Subcutaneous adipose tissue (tissue), 4 donors: ENCODE measurements around the gene MAP4K3. TPM values are rescaled to one million over a fixed set of nuclear protein-coding genes. Genes with fewer than 3 reads are reported as not detected.

Experiments
- total RNA-seq, 4 donors: library from RNA; depleted of rRNA; stranded (reverse); fragments of >200 nt; gene quantifications; one replicate each; pipeline ENCODE4 v1.1.0, GENCODE V29; 2016
- TF ChIP-seq, protein P1 (sequence below): fragments of 450-650 bp; IDR thresholded peaks from one replicate; pipeline ENCODE4 v1.5.1; 2016; ENCODE audit warnings: low read depth, mild to moderate bottlenecking, control low read depth, antibody characterized with exemption, moderate library complexity

MAP4K3 gene
- total RNA-seq, 4 donors from 2014 or later, result 57.8 to 90.6 (median 63.6) TPM

DNA sequence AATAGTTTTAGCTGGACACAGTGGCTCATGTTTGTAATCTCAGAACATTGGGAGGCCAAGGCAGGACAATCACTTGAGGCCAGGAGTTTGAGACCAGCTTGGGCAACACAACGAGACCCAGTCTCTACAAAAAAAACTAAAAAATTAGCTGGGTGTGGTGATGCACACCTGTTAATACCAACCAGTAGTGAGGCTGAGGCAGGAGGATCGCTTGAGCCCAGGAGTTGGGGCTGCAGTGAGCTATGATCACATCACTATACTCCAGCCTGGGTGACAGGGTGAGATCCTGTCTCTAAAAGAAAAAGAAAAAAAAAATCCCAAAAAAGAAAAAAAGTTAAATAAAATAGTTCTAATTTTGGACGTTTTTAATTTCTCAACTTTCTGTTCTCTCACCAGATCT is 68.7 kb downstream of the MAP4K3 start:
- TF ChIP-seq, protein P1, sequence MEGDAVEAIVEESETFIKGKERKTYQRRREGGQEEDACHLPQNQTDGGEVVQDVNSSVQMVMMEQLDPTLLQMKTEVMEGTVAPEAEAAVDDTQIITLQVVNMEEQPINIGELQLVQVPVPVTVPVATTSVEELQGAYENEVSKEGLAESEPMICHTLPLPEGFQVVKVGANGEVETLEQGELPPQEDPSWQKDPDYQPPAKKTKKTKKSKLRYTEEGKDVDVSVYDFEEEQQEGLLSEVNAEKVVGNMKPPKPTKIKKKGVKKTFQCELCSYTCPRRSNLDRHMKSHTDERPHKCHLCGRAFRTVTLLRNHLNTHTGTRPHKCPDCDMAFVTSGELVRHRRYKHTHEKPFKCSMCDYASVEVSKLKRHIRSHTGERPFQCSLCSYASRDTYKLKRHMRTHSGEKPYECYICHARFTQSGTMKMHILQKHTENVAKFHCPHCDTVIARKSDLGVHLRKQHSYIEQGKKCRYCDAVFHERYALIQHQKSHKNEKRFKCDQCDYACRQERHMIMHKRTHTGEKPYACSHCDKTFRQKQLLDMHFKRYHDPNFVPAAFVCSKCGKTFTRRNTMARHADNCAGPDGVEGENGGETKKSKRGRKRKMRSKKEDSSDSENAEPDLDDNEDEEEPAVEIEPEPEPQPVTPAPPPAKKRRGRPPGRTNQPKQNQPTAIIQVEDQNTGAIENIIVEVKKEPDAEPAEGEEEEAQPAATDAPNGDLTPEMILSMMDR, result no peak

DNA sequence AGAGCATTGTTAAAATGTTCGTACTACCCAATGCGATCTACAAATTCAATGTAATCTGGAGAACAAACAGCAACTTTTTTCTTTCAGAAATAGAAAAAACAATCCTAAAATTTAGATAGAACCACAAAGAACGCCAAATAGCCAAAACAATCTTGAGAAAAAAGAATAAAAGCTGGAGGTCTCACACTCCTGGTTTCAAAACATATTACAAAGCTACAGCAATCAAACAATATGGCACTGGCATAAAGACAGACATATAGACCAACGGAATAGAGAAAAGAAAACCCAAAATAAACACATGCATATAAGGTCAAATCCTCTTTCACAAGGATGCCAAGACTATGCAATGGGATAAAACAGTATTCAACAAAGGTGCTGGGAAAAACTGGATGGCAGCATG is 74.5 kb downstream of the MAP4K3 start:
- TF ChIP-seq, protein P1, result no peak

DNA sequence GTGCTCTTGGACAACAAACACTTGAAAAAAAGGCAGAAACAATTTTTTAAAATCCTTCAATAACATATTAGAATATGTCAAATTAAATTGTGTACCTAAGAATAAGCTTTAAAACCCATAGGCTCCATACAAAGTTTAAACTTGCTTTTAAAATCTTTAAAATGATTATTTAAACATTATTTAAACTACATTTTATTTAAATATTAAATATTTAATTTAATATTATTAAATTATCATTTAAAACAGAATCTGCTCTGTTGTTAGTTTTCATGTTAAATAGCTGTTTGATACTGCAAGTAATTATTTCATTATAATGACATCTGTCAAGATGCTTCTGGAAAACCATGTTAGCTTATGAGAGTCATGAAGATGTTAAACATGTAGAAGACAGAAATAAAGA is 75.6 kb downstream of the MAP4K3 start:
- TF ChIP-seq, protein P1, result no peak

DNA sequence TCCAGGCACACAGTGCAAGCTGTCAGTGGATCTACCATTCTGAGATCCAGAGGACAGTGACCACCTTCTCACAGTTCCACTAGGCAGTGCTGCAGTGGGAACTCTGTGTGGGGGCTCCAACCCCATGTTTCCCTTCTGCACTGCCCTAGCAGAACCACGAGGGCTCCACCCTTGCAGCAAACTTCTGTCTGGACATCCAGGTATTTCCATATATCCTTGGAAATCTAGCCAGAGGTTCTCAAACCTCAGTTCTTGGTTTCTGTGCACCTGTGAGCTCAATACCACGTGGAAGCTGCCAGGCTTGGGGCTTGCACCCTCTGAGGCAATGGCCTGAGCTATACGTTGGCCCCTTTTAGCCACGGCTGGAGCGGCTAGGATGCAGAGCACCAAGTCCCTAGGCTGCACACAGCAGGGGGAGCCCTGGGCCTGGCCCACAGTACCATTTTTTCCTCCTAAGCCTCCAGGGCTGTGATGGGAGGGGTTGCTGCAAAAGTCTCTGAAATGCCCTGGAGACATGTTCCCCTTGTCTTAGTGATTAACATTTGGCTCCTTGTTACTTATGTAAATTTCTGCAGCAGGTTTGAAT is 77.5 kb downstream of the MAP4K3 start:
- TF ChIP-seq, protein P1, result no peak

DNA sequence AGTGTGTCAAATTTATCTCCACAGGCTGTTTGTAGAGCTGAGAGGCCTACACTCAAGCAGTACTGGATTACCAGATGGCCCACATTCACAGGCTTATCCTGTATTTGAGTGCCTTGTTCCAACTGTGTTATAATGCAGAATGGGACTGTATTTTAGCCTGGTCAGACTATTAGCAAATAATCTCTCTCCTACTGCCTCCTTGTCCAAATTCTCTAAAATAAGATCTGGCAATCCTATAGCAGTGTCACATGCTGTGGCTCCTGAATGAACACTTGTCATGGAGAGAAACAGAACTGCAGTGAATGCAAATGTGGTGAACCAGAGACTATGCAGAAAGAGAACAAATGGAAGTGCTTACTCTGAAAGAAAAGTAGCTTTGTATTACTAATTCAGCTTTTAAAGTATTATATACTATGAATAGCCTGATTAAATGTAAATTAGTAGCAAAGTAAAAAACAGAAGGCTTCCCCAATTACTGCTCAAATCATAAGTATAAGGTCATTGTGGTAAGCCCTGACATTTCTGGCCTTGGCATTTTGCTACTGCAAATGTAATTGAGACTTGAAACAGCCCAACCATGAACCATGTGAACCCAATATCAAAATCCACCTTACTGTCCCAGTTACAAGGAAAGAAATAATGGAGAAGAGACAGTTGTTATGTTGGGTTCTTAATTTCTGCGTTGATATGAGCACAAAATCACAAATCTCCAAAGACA is 80.0 kb downstream of the MAP4K3 start:
- TF ChIP-seq, protein P1, result no peak

DNA sequence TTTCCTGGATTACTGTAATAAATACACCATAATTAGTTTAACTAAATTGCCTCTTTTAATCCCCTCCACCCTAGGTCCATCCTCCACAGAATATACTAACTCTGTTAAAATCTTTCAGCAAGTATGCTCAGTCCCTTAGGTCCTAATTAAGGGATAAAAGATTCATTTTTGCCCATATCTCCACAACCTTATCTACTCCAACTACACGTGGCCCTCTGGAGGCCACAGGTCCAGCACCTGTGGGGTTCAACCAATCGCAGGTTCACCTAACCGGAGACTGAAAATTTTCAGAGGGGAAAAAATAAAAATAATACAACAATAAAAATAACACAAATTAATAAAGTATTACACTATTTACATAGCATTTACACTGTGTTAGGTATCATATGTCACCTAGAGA is 86.4 kb downstream of the MAP4K3 start:
- TF ChIP-seq, protein P1, result no peak

DNA sequence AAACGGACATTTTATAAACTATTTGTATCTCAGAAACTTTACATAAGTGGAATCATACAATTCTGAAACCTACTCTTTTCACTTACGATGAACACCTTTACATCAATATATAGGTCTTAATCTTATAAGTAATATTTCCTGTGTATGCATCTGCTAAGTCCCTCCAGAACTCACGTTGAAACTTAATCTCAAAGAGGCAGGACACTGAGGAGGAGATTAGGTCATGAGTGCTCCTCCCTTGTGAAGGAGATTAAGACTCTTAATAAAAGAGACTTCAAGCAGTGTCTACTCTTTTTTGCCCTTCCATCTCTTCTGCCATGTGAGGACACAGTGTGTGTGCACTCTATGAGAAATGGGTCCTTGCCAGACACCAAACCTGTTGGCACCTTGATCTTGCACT is 98.6 kb downstream of the MAP4K3 start:
- TF ChIP-seq, protein P1, result no peak
